HuH-7.5 (cell line): ENCODE data around the gene ZNF791.
"Not testable (repeated sequence)": the region's sequence is repeated elsewhere in the genome, so short reads cannot be mapped to it uniquely, and the experiment has no call there.

ENCODE experiments used
- DNase-seq: peaks from one replicate; pipeline ENCODE4 v3.0.0; 2011; ENCODE audit warnings: low spot score

Gene ZNF791

DNA sequence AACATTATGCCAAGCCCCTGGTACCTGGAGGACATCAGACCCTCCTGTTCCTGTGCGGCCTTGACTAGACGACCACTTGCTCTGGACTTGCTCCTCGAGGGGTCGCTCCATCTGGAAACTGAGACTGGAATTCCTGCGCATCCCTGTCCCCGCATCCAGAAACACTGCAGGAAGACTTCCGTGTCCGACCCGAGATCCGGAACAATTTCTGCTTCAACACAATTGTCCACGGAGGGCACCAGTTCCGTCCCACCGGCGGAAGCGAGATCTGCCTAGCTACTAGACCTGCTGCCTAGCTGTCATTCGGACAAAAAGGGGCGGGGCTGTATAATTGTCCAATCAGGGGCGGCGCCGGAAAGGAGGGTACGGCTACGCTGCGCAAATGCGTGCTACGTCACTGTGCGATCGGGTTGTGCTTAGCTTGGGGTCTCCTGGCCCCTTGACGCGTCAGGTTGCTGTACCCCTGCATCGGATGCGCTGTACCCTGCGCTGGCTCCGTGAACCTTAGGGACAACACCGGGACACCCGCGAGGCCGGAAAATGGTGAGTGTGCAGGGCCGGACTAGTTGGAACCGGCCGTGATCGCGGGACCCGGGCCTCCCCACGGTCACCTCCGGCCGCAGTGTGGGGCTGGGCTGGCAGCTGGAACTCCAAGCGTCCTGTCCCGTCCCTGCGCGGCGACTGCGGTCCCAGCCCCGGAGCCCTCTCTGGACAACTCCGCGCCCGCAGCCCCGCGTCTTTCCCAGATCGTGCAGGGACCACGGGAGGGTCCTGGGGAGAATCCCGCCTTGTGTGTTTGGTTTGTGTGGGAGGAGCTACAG, at the start of gene ZNF791, which contains the start of gene ZNF490:
Gene ZNF791, plus strand, starts transcription at position 381 of the 821 bp plus-strand sequence. Its CDS starts 160 bp downstream, at position 541.
Gene ZNF490, minus strand, starts transcription at position 274 of the 821 bp plus-strand sequence. Its CDS starts 133 bp downstream, at position 141.
- DNase-seq = peak; percentile 96

DNA sequence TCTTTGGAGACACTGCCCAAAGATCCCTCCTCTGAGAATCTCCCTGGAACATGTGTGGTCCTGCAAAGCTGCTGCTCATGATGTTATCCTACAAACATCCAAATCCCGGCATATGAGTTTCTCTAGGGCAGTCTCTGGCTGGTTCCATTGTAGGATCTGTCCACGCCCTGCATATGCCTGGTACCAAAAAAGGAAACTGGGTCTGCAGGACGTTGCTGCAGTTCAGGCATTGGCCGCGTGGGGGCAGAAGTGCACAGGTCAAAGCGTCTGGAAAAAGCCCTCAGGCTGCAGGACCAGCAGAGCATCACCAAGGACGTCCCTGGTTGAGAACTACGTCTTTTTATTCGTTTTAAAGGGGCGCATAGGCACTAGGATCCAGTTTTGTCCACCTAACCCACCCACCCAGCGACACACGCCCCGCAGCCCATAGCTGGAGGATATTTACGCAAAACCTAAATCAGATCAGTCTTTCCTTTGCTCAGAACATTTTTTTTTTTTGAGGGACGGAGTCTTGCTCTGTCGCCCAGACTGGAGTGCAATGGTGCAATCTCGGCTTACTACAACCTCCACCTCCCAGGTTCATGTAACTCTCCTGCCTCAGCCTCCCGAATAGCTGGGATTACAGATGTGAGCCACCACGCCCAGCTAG, 46.6 kb upstream of the ZNF791 start:
- peak; percentile 87 for DNase-seq

DNA sequence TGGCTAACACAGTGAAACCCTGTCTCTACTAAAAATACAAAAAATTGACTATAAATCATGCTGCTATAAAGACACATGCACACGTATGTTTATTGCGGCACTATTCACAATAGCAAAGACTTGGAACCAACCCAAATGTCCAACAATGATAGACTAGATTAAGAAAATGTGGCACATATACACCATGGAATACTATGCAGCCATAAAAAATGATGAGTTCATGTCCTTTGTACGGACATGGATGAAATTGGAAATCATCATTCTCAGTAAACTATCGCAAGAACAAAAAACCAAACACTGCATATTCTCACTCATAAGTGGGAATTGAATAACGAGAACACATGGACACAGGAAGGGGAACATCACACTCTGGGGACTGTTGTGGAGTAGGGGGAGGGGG, 44.3 kb upstream of the ZNF791 start:
- DNase-seq = not testable (repeated sequence)

DNA sequence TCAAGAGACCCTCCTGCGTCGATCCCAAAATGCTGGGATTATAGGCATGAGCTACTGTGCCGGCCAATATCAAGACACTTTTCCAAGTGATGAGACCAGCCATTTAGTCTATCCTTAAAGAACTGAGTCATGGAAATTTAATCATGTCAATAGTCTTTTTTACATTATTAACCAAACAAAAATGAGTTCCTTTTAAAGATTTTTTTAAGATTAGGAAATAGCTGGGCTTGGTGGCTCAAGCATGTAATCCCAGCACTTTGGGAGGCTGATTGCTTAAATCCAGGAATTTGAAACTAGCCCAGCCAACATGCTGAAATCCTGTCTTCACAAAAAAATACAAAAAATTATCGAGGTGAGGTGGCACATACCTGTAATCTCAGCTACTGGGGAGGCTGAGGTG, 42.8 kb upstream of the ZNF791 start:
- DNase-seq = no peak

DNA sequence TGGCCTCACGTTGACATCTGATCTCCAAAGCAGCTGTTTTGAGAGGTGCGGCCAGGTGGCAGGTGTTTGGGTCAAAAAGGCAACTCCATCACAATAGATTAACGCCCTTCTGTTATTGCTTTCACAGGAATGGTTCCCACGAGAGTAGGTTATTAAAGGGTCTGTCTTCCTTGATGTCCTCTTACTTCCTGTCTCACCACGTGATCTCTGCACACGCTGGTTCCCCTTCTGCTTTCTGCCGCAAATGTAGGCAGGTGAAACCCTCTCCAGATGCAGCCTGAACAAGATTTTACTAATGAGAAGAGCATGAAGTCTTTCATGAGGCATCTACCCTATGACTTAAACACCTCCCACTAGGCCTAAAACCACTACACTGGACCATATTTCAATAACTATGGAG, 36.7 kb upstream of the ZNF791 start:
- DNase-seq = no peak

DNA sequence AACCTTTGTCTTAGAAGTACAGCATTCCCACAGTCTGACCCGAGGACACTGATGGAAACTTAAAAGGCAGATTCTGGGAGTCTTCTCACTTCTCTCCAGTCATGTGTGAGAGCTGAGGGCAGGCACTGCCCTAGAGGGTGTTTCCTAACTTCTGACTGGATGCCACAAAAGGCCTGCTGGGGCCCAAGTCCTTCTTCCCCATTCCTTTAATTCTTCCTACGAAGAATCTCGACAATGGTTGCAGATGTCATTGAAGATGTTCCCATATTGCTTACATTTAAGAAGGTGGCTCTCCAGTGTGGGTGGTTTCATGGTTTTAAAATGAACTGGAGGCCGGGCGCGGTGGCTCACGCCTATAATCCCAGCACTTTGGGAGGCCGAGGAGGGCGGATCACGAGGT, 32.1 kb upstream of the ZNF791 start:
- no peak for DNase-seq

DNA sequence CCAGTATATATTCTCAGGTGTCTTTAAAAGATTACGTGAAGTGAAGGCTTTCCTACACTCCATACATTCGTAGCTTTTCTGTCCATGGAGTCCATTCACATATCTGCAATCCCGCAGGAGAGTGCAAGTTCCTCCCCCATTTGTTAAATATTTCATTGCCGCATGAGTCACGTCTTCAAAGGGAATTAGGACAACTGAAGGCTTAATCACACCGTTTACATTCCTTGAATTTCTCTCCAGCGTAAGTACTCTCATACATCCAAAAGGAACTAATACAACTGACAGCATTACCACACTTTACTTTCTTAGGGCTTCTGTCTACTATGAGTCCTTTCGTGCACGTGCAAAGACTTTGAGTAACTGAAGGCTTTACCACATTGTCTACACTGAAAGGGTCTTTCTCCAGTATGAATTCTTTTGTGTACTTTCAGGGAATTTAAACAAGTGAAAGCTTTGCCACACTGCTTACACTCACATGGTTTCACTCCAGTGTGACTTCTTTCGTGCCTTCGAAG, 30.5 kb upstream of the ZNF791 start:
- no peak for DNase-seq

DNA sequence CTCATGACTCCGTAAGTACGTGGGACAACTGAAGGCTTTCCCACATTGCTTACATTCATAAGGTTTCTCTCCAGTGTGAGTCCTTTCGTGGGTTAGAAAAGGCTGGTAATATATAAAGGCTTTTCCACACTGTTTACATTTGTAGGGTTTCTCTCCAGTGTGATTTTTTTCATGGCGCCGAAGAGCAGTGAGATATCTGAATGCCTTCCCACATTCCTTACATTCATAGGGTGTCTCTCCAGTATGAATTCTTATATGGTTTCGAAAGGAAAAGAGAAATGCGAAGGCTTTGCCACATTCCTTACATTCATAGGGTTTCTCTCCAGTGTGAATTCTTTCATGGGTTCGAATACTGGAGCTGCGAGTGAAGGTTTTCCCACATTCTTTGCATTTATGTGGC, 29.6 kb upstream of the ZNF791 start:
- DNase-seq = no peak

DNA sequence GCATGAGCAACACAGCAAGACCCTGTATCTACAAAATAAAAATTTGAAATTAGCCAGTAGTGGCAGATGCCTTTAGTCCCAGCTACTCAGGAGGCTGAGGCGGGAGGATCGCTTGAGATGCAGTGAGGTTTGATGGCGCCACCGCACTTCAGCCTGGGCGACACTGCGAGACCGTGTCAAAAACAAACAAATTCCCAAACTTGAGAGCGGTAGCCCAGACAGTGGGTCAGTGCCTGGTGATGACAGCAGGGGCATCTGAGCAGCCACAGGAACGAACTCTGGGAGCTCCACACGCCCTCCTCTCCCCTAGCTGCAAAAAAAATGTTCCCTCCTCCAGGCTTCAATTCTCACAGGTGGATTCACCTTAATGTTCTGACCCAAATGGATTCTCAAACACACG, 14.2 kb upstream of the ZNF791 start:
- peak; percentile 45 for DNase-seq

DNA sequence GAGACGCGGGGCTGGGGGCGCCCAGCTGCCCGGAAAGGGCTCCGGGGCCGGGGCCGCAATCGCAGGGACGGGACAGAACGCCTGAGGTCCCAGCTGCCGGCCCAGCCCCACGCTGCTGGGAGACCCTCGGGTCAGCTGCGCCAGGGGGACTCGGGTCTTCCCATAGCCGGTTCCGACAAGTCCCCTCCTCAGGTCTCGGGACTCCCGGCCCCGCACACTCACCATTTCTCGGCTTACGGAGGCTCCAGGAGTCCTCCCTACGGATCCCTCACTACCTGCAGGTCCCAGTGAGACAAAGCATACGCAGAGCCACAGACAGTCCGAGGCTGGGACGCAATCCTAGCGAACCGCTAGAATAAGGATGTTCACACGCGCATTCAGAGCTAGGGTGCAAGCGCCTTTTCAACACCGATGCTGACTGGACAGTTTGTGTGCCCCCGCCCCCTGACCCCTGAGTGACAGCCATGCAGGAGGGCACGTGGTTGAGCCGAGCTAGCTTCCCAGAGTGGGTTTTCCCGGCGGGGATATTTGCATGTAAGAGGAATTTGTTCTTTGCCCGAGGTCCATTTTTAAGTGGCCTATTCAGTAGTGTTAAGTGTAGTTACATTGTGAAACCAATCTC, 13.7 kb upstream of the ZNF791 start:
- DNase-seq = peak; percentile 80

DNA sequence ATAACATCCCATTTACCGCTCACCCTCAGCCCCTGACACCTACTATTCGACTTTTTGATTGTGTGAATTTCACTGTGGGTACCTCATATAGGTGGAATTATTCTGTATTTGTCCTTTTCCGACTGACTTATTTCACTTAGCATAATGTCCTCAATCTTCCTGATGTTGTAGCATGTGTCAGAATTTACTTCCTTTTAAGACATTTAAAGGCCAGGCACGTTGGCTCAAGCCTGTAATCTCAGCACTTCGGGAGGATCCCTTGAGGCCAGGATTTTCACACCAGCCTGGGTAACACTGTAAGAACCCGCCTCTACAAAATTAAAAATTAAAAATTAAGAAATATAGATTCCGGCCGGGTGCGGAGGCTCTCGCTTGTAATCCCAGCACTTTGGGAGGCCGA, 13.1 kb upstream of the ZNF791 start:
- no peak for DNase-seq

DNA sequence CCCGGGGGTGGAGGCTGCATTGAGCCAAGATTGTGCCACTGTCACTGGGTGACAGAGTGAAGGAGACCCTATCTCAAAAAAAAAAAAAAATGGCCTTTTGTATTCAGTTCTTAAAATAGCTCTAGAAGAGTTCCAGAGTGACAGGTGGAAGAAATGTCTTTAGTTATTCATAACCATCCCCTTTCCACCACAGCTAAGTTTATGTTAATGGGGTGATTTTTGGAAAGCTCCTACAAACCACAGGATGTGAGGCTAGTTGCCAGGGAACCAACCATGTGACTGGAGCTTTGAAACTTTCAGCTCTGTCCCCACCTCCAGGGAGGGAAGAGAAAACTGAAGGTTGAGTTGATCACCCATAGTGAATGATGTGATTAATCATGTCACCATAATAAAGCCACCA, 7.0 kb upstream of the ZNF791 start:
- DNase-seq = no peak

DNA sequence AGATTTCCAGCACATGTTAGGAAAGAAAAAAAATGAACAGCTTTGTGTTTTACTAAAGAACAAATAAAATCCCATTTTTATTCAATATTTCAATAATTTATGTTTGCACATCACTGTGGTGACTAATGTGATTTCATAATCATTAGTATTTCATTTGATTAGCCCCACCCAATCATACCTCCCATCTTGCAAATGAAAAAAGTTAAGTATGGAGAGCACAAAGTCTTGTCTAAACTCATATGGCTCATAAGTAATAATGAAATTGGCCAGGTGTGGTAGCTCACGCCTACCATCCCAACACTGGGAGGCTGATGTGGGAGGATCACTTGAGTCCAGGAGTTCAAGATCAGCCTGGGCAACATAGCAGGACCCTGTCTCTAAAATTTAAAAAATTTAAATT, 3.9 kb upstream of the ZNF791 start:
- DNase-seq = no peak

DNA sequence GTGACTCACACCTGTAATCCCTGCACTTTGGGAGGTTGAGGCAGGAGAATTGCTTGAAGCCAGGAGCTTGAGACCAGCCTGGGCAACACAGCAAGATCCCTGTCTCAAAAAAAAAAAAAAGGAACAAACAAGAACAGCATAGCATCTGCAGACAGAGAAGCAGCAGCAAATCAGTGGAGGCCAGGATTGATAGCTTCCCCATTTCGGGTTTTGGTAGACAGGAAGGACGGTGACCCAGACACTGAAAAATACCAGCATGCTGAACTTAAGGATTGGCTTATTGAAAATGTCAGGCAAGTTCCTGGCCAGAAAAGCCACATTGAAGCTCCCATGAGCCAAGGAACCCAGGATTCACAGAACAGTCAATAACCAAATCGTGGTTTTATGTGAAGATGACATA, 3.1 kb upstream of the ZNF791 start:
- no peak for DNase-seq

DNA sequence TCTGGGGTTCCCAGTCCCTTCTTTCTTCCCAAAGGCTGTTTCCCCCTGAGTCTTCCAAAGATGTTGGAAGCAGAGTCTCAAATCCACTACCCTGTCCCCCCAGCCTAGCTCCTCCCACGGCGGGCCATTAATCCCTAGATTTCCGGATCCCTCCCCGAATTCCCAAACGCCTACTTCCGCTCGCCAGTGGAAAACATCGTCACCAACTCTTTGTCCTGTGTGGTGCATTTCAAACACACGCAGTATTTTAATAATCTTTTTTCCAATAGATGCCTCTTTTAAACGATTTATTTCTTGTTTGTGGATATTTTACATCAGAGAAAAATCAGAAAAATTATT, 610 bp downstream of the ZNF791 start:
- peak; percentile 82 for DNase-seq

DNA sequence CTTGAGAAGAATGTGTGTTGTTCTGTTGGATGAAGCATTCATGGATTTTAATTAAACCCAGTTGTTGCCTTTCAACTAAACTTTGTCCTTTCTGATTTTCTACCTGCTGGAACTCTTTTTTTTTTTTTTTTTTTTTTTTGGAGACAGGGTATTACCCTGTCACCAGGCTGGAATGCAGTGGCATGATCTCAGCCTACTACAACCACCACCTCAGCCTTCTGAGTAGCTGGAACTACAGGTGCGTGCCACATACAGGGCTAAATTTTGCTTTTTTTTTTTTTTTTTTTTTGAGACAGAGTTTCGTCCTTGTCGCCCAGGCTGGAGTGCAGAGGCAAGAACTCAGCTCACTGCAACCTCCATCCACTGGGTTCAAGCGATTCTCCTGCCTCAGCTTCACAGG, 6.9 kb downstream of the ZNF791 start:
- no peak for DNase-seq

DNA sequence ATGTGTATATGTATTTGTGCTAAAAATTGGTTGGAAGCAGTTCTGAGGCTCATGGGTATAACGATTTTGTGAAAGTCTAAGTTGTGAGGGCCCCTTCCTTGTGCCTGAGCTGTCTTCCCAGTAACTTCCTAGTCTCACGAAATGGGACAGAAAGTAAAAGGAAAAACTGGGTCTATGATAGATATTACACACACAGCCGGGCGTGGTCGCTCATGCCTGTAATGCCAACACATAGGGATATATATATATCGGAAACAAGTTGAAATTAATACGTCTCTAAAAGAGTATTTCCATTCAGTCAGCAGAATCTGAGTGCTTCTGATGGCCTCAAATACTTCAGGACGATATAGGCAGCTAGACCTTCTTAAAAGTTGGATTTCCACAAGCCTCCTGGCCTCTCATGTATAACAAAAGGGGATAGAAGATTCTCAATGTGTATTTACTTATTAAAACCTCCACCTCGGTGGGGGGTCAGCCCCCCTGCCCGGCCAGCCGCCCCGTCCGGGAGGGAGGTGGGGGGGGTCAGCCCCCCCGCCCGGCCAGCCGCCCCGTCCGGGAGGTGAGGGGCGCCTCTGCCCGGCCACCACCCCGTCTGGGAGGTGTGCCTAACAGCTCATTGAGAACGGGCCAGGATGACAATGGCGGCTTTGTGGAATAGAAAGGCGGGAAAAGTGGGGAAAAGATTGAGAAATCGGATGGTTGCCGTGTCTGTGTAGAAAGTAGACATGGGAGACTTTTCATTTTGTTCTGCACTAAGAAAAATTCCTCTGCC, 10.7 kb downstream of the ZNF791 start:
- DNase-seq = not testable (repeated sequence)

DNA sequence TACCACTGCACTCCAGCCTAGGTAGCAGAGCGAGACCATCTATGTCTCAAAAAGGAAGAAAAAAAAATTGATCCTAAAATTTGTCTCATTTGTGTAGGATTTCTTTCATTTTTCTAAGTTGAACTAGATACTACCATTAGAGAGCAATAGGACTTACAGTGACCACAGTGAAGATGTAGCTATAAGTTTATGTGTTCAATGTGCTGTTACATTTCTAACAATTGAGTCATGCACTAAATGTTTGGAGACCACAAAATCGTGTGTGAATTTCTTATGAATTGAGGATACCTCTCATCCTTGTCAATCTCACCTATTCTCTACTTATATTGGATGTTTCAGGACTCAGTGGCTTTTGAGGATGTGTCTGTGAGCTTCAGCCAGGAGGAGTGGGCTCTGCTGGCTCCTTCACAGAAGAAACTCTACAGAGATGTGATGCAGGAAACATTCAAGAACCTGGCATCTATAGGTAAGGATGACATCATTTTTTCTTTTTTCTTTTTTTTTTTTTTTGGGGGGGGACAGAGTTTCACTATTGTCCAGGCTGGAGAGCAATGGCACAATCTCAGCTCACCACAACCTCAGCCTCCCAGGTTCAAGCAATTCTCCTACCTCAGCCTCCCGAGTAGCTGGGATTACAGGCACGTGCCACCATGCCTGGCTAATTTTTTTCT, 12.8 kb downstream of the ZNF791 start:
- no peak for DNase-seq

DNA sequence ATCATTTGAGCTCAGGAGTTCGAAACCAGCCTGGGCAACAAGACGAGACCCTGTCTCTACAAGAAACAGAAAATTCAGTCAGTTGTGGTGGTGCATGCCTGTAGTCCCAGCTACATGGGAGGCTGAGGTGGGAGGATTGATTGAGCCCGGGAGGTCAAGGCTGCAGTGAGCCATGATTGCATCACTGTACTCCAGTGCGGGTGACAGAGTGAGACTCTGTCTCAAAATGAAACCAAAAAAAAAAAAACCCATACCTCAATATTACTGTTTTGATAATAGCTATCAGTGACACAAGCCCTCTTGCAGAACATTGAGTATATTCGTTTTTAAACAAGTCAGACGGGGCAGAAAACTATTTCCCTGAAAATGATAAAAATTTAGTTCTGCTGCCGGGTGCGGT, 16.2 kb downstream of the ZNF791 start:
- no peak for DNase-seq

DNA sequence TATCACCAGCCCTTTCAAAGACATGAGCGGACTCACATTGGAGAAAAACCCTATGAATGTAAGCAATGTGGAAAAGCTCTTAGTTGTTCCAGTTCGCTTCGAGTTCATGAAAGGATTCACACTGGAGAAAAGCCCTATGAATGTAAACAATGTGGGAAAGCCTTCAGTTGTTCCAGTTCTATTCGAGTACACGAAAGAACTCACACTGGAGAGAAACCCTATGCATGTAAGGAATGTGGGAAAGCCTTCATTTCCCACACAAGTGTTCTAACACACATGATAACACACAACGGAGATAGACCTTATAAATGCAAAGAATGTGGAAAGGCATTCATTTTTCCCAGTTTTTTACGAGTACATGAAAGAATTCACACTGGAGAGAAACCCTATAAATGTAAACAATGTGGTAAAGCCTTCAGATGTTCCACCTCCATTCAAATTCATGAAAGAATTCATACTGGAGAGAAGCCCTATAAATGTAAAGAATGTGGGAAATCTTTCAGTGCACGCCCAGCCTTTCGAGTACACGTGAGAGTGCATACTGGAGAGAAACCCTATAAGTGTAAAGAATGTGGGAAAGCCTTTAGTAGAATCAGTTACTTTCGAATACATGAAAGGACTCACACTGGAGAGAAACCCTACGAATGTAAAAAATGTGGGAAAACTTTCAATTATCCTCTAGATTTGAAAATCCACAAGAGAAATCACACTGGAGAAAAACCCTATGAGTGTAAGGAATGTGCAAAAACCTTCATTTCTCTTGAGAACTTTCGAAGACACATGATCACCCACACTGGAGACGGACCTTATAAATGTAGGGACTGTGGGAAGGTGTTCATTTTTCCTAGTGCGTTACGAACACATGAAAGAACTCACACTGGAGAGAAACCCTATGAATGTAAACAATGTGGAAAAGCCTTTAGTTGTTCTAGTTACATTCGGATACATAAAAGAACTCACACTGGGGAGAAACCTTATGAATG, 17.6 kb downstream of the ZNF791 start:
- no peak for DNase-seq
